Tibial artery (tissue), 4 donors: ENCODE measurements around the gene POLA2.

Experiments
- DNase-seq, 2 donors: peaks; one replicate each; pipeline ENCODE4 v3.0.0-alpha.2; 2019
- H3K27ac ChIP-seq, 2 donors: fragments of 200-600 bp; sonication (generic) in 1 of 2; 1 replicate in 1 of 2; 2 replicates in 1 of 2; pipeline ENCODE4 v1.5.1; 2018 to 2019; ENCODE audit warnings: mild to moderate bottlenecking in 1 of 2
- H3K27me3 ChIP-seq, 2 donors: fragments of 200-600 bp; sonication (generic) in 1 of 2; one replicate each; pipeline versions ENCODE4 v1.5.1 to v1.6.0; 2016 to 2019
- H3K36me3 ChIP-seq, 3 donors: fragments of 200-600 bp; sonication (generic) in 2 of 3; one replicate each; pipeline ENCODE4 v1.5.1; 2016 to 2019; ENCODE audit warnings: mild to moderate bottlenecking in 2 of 3
- H3K4me1 ChIP-seq, 4 donors: fragments of 200-600 bp; sonication (generic) in 2 of 4; 1 replicate in 3 of 4; 2 replicates in 1 of 4; pipeline ENCODE4 v1.5.1; 2016 to 2019
- H3K4me3 ChIP-seq, 2 donors: fragments of 200-600 bp; sonication (generic) in 1 of 2; 1 replicate in 1 of 2; 2 replicates in 1 of 2; pipeline ENCODE4 v1.5.1; 2018 to 2019; ENCODE audit warnings: mild to moderate bottlenecking in 2 of 2
- H3K9me3 ChIP-seq, 3 donors: fragments of 200-600 bp; sonication (generic) in 1 of 3; one replicate each; pipeline ENCODE4 v1.5.1; 2016 to 2019
- CTCF ChIP-seq, 2 experiments: fragments of 200-600 bp in 1 of 2; fragments of 450-650 bp in 1 of 2; IDR thresholded peaks; one replicate each; pipeline ENCODE4 v1.5.1; 2017 to 2019; ENCODE audit warnings: antibody characterized with exemption in 2 of 2, mild to moderate bottlenecking in 1 of 2, moderate library complexity in 1 of 2
- intact Hi-C: fragments of 100-400 bp; cut with DNase I; formaldehyde crosslinking; loops from one replicate; pipeline ENCODE4 v1.15.0; 2023; ENCODE audit warnings: low total_unique reads

The POLA2 gene

GRCh38 chr11:65290448-65291165, 28.8 kb downstream of the POLA2 start:
- Histone ChIP-seq H3K4me1 (peaks cover 0 to 17% (median 0%) of the 10 kb centered on the region in 4 donors), H3K4me3 (no peak overlapping the region), H3K27me3 (no peaks in the 10 kb centered on the region), H3K36me3 (peaks cover 4 to 68% (median 25%) of the 10 kb centered on the region in 3 donors), H3K27ac (peak overlapping the region; percentile 58 to 59), H3K9me3 (no peaks in the 10 kb centered on the region)
- peak; percentile 94 to 97 for DNase-seq
- intact Hi-C loops = no loop called here
- no peak for TF ChIP-seq CTCF (IDR thresholded peaks at IDR 0.05)

- no peaks in the 10 kb centered on the region for H3K9me3 ChIP-seq
- H3K4me3 ChIP-seq = no peak overlapping the region
- H3K36me3 ChIP-seq = peaks cover 4 to 68% (median 27%) of the 10 kb centered on the region in 3 donors
- no peaks in the 10 kb centered on the region for H3K27me3 ChIP-seq
- no peak for TF ChIP-seq CTCF (IDR thresholded peaks at IDR 0.05)
- H3K27ac ChIP-seq = peak overlapping the region; percentile 58 to 59
- peaks cover 0 to 17% (median 0%) of the 10 kb centered on the region in 4 donors for H3K4me1 ChIP-seq
- intact Hi-C loops = no loop called here
- no peak for DNase-seq
Measured at GRCh38 chr11:65291613-65292012, 29.9 kb downstream of the POLA2 start.

GRCh38 chr11:65292890-65293289, 31.1 kb downstream of the POLA2 start:
- Histone ChIP-seq H3K36me3 (peaks cover 4 to 68% (median 25%) of the 10 kb centered on the region in 3 donors), H3K27me3 (no peaks in the 10 kb centered on the region), H3K27ac (peak overlapping the region in 1 of 2 donors; percentile 58), H3K4me1 (peaks cover 0 to 27% (median 9%) of the 10 kb centered on the region in 4 donors), H3K9me3 (no peaks in the 10 kb centered on the region), H3K4me3 (no peak overlapping the region)
- no peak for TF ChIP-seq CTCF (IDR thresholded peaks at IDR 0.05)
- no peak for DNase-seq
- intact Hi-C loops = no loop called here

- H3K9me3 ChIP-seq = no peaks in the 10 kb centered on the region
- no peak overlapping the region for H3K27ac ChIP-seq
- no peak for TF ChIP-seq CTCF (IDR thresholded peaks at IDR 0.05)
- H3K4me3 ChIP-seq = no peak overlapping the region
- no peaks in the 10 kb centered on the region for H3K27me3 ChIP-seq
- intact Hi-C loops = no loop called here
- no peak for DNase-seq
- H3K4me1 ChIP-seq = peaks cover 0 to 38% (median 20%) of the 10 kb centered on the region in 4 donors
- H3K36me3 ChIP-seq = peaks cover 4 to 72% (median 25%) of the 10 kb centered on the region in 3 donors
Measured at GRCh38 chr11:65293909-65294381, 32.2 kb downstream of the POLA2 start.

- Histone ChIP-seq H3K27ac (no peak overlapping the region), H3K4me1 (peaks cover 0 to 44% (median 23%) of the 10 kb centered on the region in 4 donors), H3K36me3 (peaks cover 4 to 62% (median 25%) of the 10 kb centered on the region in 3 donors), H3K9me3 (no peaks in the 10 kb centered on the region), H3K27me3 (no peaks in the 10 kb centered on the region), H3K4me3 (no peak overlapping the region)
- TF ChIP-seq CTCF (IDR thresholded peaks at IDR 0.05) = no peak
- intact Hi-C loops = no loop called here
- no peak for DNase-seq
Measured at GRCh38 chr11:65295001-65295400, 33.2 kb downstream of the POLA2 start.
